Measurements from ENCODE around the gene LIPC.

- TF ChIP-seq CTCF (IDR thresholded peaks at IDR 0.05) (no peak), POLR2A (IDR thresholded peaks at IDR 0.05) (no peak)
Observed at GRCh38 chr15:58483376-58483775, 51.6 kb downstream of the LIPC start.

All from thyroid gland (tissue), 4 donors.